DND-41 (cell line): ENCODE results near the gene BTBD18.

Experiments used
- EZH2 ChIP-seq: IDR thresholded peaks from 3 replicates; pipeline ENCODE4 v1.6.1; 2012; ENCODE audit warnings: borderline replicate concordance, low read depth, mild to moderate bottlenecking, moderate library complexity, low read length, inconsistent platforms; ENCODE audit not compliant: severe bottlenecking
- TF ChIP-seq, protein P1 (sequence below): IDR thresholded peaks from 2 replicates; pipeline ENCODE4 v1.5.1; 2012; ENCODE audit warnings: borderline replicate concordance, low read length, moderate library complexity, mild to moderate bottlenecking; ENCODE audit not compliant: poor library complexity, severe bottlenecking; ENCODE audit errors: extremely low read depth

DNA sequence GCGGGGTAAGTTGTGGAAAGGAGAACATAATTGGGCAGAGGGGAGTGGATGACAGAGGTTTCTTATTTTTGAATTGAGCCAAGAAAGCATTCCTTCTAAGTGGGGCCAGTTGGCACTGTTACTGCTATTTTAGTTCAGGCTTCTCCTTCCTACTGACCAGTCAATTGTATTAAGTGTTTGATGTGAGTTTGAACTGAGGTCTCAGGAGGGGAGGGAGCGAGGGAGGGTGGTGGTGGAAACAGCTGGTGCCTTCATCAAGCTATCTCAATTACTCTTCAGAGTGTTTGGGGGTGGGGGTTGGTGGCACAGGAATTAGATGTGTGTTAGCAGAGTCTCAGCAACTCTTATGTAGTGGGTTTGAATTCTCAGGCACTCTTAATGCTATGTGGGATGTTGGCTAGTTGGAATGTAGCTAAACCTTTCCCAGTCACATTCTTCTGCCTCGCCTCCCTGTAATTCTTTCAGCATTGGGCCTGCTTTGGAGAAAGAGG is 24.5 kb upstream of the BTBD18 start:
- no peak for TF ChIP-seq EZH2
- TF ChIP-seq, protein P1, sequence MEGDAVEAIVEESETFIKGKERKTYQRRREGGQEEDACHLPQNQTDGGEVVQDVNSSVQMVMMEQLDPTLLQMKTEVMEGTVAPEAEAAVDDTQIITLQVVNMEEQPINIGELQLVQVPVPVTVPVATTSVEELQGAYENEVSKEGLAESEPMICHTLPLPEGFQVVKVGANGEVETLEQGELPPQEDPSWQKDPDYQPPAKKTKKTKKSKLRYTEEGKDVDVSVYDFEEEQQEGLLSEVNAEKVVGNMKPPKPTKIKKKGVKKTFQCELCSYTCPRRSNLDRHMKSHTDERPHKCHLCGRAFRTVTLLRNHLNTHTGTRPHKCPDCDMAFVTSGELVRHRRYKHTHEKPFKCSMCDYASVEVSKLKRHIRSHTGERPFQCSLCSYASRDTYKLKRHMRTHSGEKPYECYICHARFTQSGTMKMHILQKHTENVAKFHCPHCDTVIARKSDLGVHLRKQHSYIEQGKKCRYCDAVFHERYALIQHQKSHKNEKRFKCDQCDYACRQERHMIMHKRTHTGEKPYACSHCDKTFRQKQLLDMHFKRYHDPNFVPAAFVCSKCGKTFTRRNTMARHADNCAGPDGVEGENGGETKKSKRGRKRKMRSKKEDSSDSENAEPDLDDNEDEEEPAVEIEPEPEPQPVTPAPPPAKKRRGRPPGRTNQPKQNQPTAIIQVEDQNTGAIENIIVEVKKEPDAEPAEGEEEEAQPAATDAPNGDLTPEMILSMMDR = no peak
